ENCODE results near the gene TMEM200A.

GRCh38 chr6:130425537-130425936 lies 59.7 kb downstream of the TMEM200A start:
- TF ChIP-seq POLR2A (IDR thresholded peaks at IDR 0.05) (no peak), CTCF (IDR thresholded peaks at IDR 0.05) (no peak)

Measured in testis (tissue), 2 donors.